ENCODE data around the gene HS1BP3.

- TF ChIP-seq REST (IDR thresholded peaks at IDR 0.05; ENCODE audit: low read depth): no peak
- TF ChIP-seq SP1 (IDR thresholded peaks at IDR 0.05; ENCODE audit: low read depth): no peak
- no peak for TF ChIP-seq POLR2AphosphoS5 (IDR thresholded peaks at IDR 0.05; ENCODE audit: low read depth, low read length)
- 0 out of 6 replicates have a peak, but pooled peaks of 1 of the 3 experiments have one; percentile 4 for TF ChIP-seq CTCF (IDR thresholded peaks at IDR 0.05 in 2 of 3, conservative IDR thresholded peaks at IDR 0.05 in 1 of 3; ENCODE audit: borderline replicate concordance in 1 of 3, insufficient read depth in 1 of 3, low read depth in 2 of 3, low read length in 2 of 3)
- no peak for TF ChIP-seq JUND (IDR thresholded peaks at IDR 0.05)
- no peak for TF ChIP-seq ATF3 (IDR thresholded peaks at IDR 0.05)
- TF ChIP-seq SRF (IDR thresholded peaks at IDR 0.05; ENCODE audit: low read depth): no peak
- no peak for TF ChIP-seq EZH2 (IDR thresholded peaks at IDR 0.05)
- TF ChIP-seq EGR1 (IDR thresholded peaks at IDR 0.05; ENCODE audit: low read depth): no peak
- TF ChIP-seq MAX (IDR thresholded peaks at IDR 0.05): peak; percentile 13; the same call in 1 of the 2 replicates
Measured at GRCh38 chr2:20595439-20596192, 55.3 kb downstream of the HS1BP3 start.

All from HCT116 (cell line).